ENCODE measurements around the gene ABHD12.

Gene ABHD12

GRCh38 chr20:25291432-25292133, 99.1 kb downstream of the ABHD12 start:
- no peak for DNase-seq (ENCODE audit: low read depth, low spot score)

- no peak for DNase-seq (ENCODE audit: low read depth, low spot score)
Measured at GRCh38 chr20:25290646-25291431, 99.8 kb downstream of the ABHD12 start.

- DNase-seq (ENCODE audit: low read depth, low spot score) = no peak
Measured at GRCh38 chr20:25289886-25290597, 100.6 kb downstream of the ABHD12 start.

GRCh38 chr20:25288291-25289181, 102.1 kb downstream of the ABHD12 start:
- DNase-seq (ENCODE audit: low read depth, low spot score) = no peak

- DNase-seq (ENCODE audit: low read depth, low spot score) = no peak
Measured at GRCh38 chr20:25287631-25288290, 102.9 kb downstream of the ABHD12 start.

GRCh38 chr20:25286917-25287316, 103.7 kb downstream of the ABHD12 start:
- no peak for DNase-seq (ENCODE audit: low read depth, low spot score)

- DNase-seq (ENCODE audit: low read depth, low spot score) = no peak
Measured at GRCh38 chr20:25285856-25286798, 104.5 kb downstream of the ABHD12 start.

GRCh38 chr20:25285091-25285647, 105.5 kb downstream of the ABHD12 start:
- no peak for DNase-seq (ENCODE audit: low read depth, low spot score)

- DNase-seq (ENCODE audit: low read depth, low spot score) = no peak
Measured at GRCh38 chr20:25284131-25284601, 106.5 kb downstream of the ABHD12 start.

GRCh38 chr20:25283221-25283951, 107.2 kb downstream of the ABHD12 start:
- DNase-seq (ENCODE audit: low read depth, low spot score) = no peak

GRCh38 chr20:25282796-25283195, 107.8 kb downstream of the ABHD12 start:
- no peak for DNase-seq (ENCODE audit: low read depth, low spot score)

GRCh38 chr20:25282034-25282781, 108.4 kb downstream of the ABHD12 start:
- DNase-seq (ENCODE audit: low read depth, low spot score) = no peak

GRCh38 chr20:25281541-25281991, 109.1 kb downstream of the ABHD12 start:
- no peak for DNase-seq (ENCODE audit: low read depth, low spot score)

GRCh38 chr20:25280574-25281535, 109.8 kb downstream of the ABHD12 start:
- no peak for DNase-seq (ENCODE audit: low read depth, low spot score)

- DNase-seq (ENCODE audit: low read depth, low spot score) = no peak
Measured at GRCh38 chr20:25280051-25280573, 110.5 kb downstream of the ABHD12 start.

GRCh38 chr20:25279403-25279802, 111.2 kb downstream of the ABHD12 start:
- no peak for DNase-seq (ENCODE audit: low read depth, low spot score)
